ENCODE data around the gene ARHGAP32. TPM values are rescaled to one million over a fixed set of nuclear protein-coding genes. Genes with fewer than 3 reads are reported as not detected.

ARHGAP32 gene
- total RNA-seq, 6 donors from 2014 or later = 19.9 to 51.3 (median 29.5) TPM

- ATAC-seq (ENCODE audit: low FRiP score in 2 of 2) (no peak), DNase-seq (no peak)
- Histone ChIP-seq H3K4me1 (no peaks in the 10 kb centered on the region), H3K27me3 (no peaks in the 10 kb centered on the region), H3K9me3 (no peaks in the 10 kb centered on the region), H3K36me3 (no peaks in the 10 kb centered on the region), H3K4me3 (no peak overlapping the region), H3K27ac (no peak overlapping the region)
- WGBS, 2 donors = 72 to 82% methylated on average over 7 to 12 of the region's 12 CpGs
- TF ChIP-seq, protein P1, sequence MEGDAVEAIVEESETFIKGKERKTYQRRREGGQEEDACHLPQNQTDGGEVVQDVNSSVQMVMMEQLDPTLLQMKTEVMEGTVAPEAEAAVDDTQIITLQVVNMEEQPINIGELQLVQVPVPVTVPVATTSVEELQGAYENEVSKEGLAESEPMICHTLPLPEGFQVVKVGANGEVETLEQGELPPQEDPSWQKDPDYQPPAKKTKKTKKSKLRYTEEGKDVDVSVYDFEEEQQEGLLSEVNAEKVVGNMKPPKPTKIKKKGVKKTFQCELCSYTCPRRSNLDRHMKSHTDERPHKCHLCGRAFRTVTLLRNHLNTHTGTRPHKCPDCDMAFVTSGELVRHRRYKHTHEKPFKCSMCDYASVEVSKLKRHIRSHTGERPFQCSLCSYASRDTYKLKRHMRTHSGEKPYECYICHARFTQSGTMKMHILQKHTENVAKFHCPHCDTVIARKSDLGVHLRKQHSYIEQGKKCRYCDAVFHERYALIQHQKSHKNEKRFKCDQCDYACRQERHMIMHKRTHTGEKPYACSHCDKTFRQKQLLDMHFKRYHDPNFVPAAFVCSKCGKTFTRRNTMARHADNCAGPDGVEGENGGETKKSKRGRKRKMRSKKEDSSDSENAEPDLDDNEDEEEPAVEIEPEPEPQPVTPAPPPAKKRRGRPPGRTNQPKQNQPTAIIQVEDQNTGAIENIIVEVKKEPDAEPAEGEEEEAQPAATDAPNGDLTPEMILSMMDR (IDR thresholded peaks at IDR 0.05) = no peak
- TF ChIP-seq POLR2A (IDR thresholded peaks at IDR 0.05) = no peak
Measured at GRCh38 chr11:128927683-128928336, 264.3 kb downstream of the ARHGAP32 start.

GRCh38 chr11:128927108-128927461, 265.0 kb downstream of the ARHGAP32 start:
- Histone ChIP-seq H3K27me3 (no peaks in the 10 kb centered on the region), H3K4me3 (no peak overlapping the region), H3K4me1 (no peaks in the 10 kb centered on the region), H3K27ac (no peak overlapping the region), H3K9me3 (no peaks in the 10 kb centered on the region), H3K36me3 (no peaks in the 10 kb centered on the region)
- ATAC-seq (ENCODE audit: low FRiP score in 2 of 2) = no peak
- no peak for TF ChIP-seq POLR2AphosphoS5 (IDR thresholded peaks at IDR 0.05)
- DNase-seq = no peak
- WGBS, 2 donors = 76 to 83% methylated on average over 11 of the region's 11 CpGs

DNA sequence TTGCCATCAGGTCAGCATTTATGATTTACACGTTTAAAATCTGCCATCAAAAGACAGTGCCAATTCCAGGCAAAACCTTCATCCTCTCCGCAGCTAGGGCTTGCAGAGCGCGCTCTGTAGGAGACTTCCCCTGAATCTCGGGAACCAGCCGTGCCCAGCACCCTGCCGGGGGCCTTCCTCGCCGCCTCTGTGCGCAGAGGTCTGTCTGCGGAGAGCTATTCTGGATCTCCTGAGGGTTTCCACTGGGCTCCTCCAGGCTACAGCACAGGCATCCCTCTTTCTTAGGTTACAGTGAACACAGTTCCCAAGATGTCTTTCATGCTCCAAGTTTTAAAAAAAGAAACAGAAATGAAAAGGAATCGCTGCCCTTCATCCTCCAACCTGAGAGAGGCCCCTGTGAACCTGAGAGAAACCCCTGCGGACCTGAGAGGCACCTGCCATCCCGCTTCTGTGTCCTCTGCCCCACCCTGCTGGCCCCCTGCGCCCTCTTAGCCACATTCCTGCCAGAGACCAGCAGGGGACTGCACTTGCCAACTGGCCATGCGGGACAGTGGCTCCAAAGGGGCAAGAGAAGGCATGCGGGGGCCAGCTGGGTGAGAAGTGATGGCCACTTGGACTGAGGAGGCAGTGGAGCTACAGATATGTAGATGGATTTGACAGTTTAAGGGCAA, 265.6 kb downstream of the ARHGAP32 start:
- no peak for TF ChIP-seq EP300 (IDR thresholded peaks at IDR 0.05)
- no peak for TF ChIP-seq POLR2AphosphoS5 (IDR thresholded peaks at IDR 0.05)
- TF ChIP-seq, protein P1 (IDR thresholded peaks at IDR 0.05) = no peak
- no peak for TF ChIP-seq POLR2A (IDR thresholded peaks at IDR 0.05)
- no peaks in the 10 kb centered on the region for H3K36me3 ChIP-seq
- no peak overlapping the region for H3K27ac ChIP-seq
- DNase-seq (no peak), ATAC-seq (ENCODE audit: low FRiP score in 2 of 2) (no peak)
- H3K27me3 ChIP-seq = no peaks in the 10 kb centered on the region
- H3K4me3 ChIP-seq = no peak overlapping the region
- no peaks in the 10 kb centered on the region for H3K9me3 ChIP-seq
- WGBS, 2 donors = 81 to 87% methylated on average over 13 to 17 of the region's 17 CpGs
- no peaks in the 10 kb centered on the region for H3K4me1 ChIP-seq

DNA sequence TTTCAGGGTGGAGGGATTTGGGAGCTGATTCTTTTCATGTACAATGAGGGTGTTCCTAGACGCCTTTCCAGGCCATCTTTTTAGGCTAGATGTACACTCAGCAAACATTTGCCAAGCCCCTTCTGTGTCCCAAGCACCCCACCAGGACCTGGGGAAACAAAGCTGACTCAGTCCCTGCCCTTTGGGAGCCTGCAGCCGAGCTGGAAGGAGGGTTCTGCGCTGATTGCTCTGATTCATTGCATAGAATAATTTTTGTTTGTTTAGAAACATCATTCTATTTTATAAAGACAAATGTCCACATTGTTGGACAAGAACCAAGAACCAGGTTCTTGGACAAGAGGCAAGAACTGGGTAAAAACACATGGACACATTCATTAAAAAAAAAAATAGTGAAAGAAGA, 266.1 kb downstream of the ARHGAP32 start:
- TF ChIP-seq EP300 (IDR thresholded peaks at IDR 0.05) (no peak), POLR2A (IDR thresholded peaks at IDR 0.05) (no peak), POLR2AphosphoS5 (IDR thresholded peaks at IDR 0.05) (no peak)
- TF ChIP-seq, protein P1 (IDR thresholded peaks at IDR 0.05) = no peak
- no peaks in the 10 kb centered on the region for H3K9me3 ChIP-seq
- H3K4me3 ChIP-seq = no peak overlapping the region
- no peak for ATAC-seq (ENCODE audit: low FRiP score in 2 of 2)
- H3K27ac ChIP-seq = no peak overlapping the region
- no peaks in the 10 kb centered on the region for H3K4me1 ChIP-seq
- H3K27me3 ChIP-seq = no peaks in the 10 kb centered on the region
- 68 to 70% methylated on average over 3 of the region's 3 CpGs for WGBS, 2 donors
- DNase-seq = no peak
- H3K36me3 ChIP-seq = no peaks in the 10 kb centered on the region

GRCh38 chr11:128925250-128925600, 266.9 kb downstream of the ARHGAP32 start:
- TF ChIP-seq EP300 (IDR thresholded peaks at IDR 0.05) = no peak
- TF ChIP-seq POLR2AphosphoS5 (IDR thresholded peaks at IDR 0.05) = no peak
- TF ChIP-seq, protein P1 (IDR thresholded peaks at IDR 0.05) = no peak
- TF ChIP-seq POLR2A (IDR thresholded peaks at IDR 0.05) = no peak
- H3K4me3 ChIP-seq = no peak overlapping the region
- H3K4me1 ChIP-seq = no peaks in the 10 kb centered on the region
- no peak overlapping the region for H3K27ac ChIP-seq
- no peaks in the 10 kb centered on the region for H3K27me3 ChIP-seq
- H3K9me3 ChIP-seq = no peaks in the 10 kb centered on the region
- WGBS, 2 donors = 73 to 75% methylated on average over 2 of the region's 2 CpGs
- no peaks in the 10 kb centered on the region for H3K36me3 ChIP-seq
- ATAC-seq (ENCODE audit: low FRiP score in 2 of 2) = no peak
- no peak for DNase-seq

All from upper lobe of left lung (tissue), 6 donors.